HCT116 (cell line): ENCODE data around the gene PLCH2. TPM values are rescaled to one million over a fixed set of nuclear protein-coding genes. Genes with fewer than 3 reads are reported as not detected.
A peak's percentile ranks its signal among the peaks of the same experiment; 100 is the strongest.

Experiments
- ATAC-seq: fragments of 200-7000 bp; cut with Tn5 transposase; 2 replicates; pipeline ENCODE4 v1.9.1; 2020; ENCODE audit warnings: mild to moderate bottlenecking, moderate library complexity
- BruUV-seq: library from RNA; stranded (reverse); fragments of 400-500 nt; replicated peaks from 2 replicates; lab custom pipeline; 2021; lab: Mats Ljungman, UMichigan
- CTCF ChIA-PET: fragments of 300-600 bp; sonication (Branson Sonifier 250); formaldehyde crosslinking; loops from one replicate; lab custom pipeline; 2021; ENCODE audit warnings: antibody characterized with exemption; lab: Charles Lee
- POLR2A ChIA-PET: fragments of 300-600, 350-600 bp; sonication (Branson Sonifier 250); formaldehyde crosslinking; loops from one replicate; lab custom pipeline; 2021; ENCODE audit warnings: antibody characterized with exemption; lab: Charles Lee
- RAD21 ChIA-PET, 2 experiments: fragments of 300-600 bp; sonication (Branson Sonifier 250); formaldehyde crosslinking; loops; one replicate each; lab custom pipeline; 2023; ENCODE audit warnings: low total read pairs in 2 of 2; ENCODE audit not compliant: uncharacterized antibody in 2 of 2, unreplicated experiment in 2 of 2, low non-redundant PET in 1 of 2; lab: Charles Lee
- DNase-seq: peaks from one replicate; pipeline ENCODE4 v3.0.0-alpha.2; 2010; ENCODE audit warnings: low read depth, low spot score
- H2AFZ ChIP-seq: fragments of 200-600 bp; shearing (Covaris generic), sonication (generic); 2 replicates; pipeline ENCODE4 v1.6.1; 2017; ENCODE audit warnings: low read depth, mixed run types, mixed read lengths, antibody characterized with exemption, low read length; ENCODE audit not compliant: poor library complexity, severe bottlenecking
- H3K27ac ChIP-seq: 2 replicates; pipeline ENCODE4 v1.5.1; 2012; ENCODE audit warnings: low read depth, low read length
- H3K27me3 ChIP-seq: fragments of 200-600 bp; sonication (generic); 2 replicates; pipeline ENCODE4 v1.6.1; 2016; ENCODE audit warnings: mixed run types, low read length, mixed read lengths; ENCODE audit not compliant: insufficient read depth
- H3K36me3 ChIP-seq, 2 experiments: fragments of 200-500 bp in 1 of 2; fragments of 200-600 bp in 1 of 2; sonication (Bioruptor generic) in 1 of 2; sonication (generic) in 1 of 2; 2 replicates each; pipeline versions ENCODE4 v1.5.1 to v1.6.1; 2014 to 2016; ENCODE audit warnings: low read length in 2 of 2, inconsistent platforms in 1 of 2, mixed read lengths in 1 of 2, mixed run types in 1 of 2; ENCODE audit not compliant: insufficient read depth in 2 of 2, control insufficient read depth in 1 of 2
- H3K4me1 ChIP-seq, 2 experiments: fragments of 200-600 bp in 1 of 2; sonication (generic) in 1 of 2; 2 replicates each; pipeline versions ENCODE4 v1.5.1 to v1.6.1; 2012 to 2017; ENCODE audit warnings: low read length in 2 of 2, inconsistent platforms in 1 of 2, mild to moderate bottlenecking in 1 of 2, mixed read lengths in 1 of 2, mixed run types in 1 of 2, moderate library complexity in 1 of 2; ENCODE audit not compliant: insufficient read depth in 2 of 2, control insufficient read depth in 1 of 2
- H3K4me2 ChIP-seq: fragments of 200-600 bp; sonication (generic); 2 replicates; pipeline ENCODE4 v1.6.1; 2017; ENCODE audit warnings: mixed run types, low read length, mixed read lengths
- H3K4me3 ChIP-seq, 2 experiments: fragments of 200-600 bp in 1 of 2; sonication (generic) in 1 of 2; replicated peaks in 1 of 2; 2 replicates each; pipeline ENCODE4 v1.5.1; 2011 to 2016; ENCODE audit warnings: low read length in 2 of 2, control low read depth in 1 of 2, low read depth in 1 of 2, mild to moderate bottlenecking in 1 of 2, mixed read lengths in 1 of 2, mixed run types in 1 of 2
- H3K79me2 ChIP-seq: fragments of 200-600 bp; sonication (generic); 2 replicates; pipeline ENCODE4 v1.6.1; 2017; ENCODE audit warnings: mild to moderate bottlenecking, mixed run types, low read length, moderate library complexity, mixed read lengths; ENCODE audit not compliant: insufficient read depth
- H3K9ac ChIP-seq: fragments of 200-600 bp; sonication (generic); 2 replicates; pipeline ENCODE4 v1.6.1; 2016; ENCODE audit warnings: low read length, mixed read lengths
- H3K9me2 ChIP-seq: fragments of 200-600 bp; sonication (generic), shearing (Covaris generic); 2 replicates; pipeline ENCODE4 v1.6.1; 2017; ENCODE audit warnings: mixed run types, mild to moderate bottlenecking, moderate library complexity; ENCODE audit not compliant: insufficient read depth
- H3K9me3 ChIP-seq, 2 experiments: fragments of 200-500 bp in 1 of 2; fragments of 200-600 bp in 1 of 2; sonication (Bioruptor generic) in 1 of 2; sonication (generic) in 1 of 2; 2 replicates each; pipeline ENCODE4 v1.6.1; 2014 to 2017; ENCODE audit warnings: low read length in 2 of 2, mixed read lengths in 2 of 2, inconsistent platforms in 1 of 2, low read depth in 1 of 2, mild to moderate bottlenecking in 1 of 2, mixed run types in 1 of 2, moderate library complexity in 1 of 2; ENCODE audit not compliant: control insufficient read depth in 1 of 2, insufficient read depth in 1 of 2
- H4K20me1 ChIP-seq: fragments of 200-600 bp; sonication (generic), shearing (Covaris generic); 2 replicates; pipeline ENCODE4 v1.6.1; 2017; ENCODE audit warnings: mixed run types, mild to moderate bottlenecking, moderate library complexity; ENCODE audit not compliant: insufficient read depth
- EGR1 ChIP-seq: IDR thresholded peaks from 2 replicates; pipeline ENCODE4 v1.6.1; 2012; ENCODE audit warnings: low read depth
- EZH2phosphoT487 ChIP-seq: fragments of 200-600 bp; IDR thresholded peaks from 2 replicates; pipeline ENCODE4 v1.6.1; 2018; ENCODE audit warnings: antibody characterized with exemption, borderline replicate concordance
- FOSL1 ChIP-seq: IDR thresholded peaks from 2 replicates; pipeline ENCODE4 v1.6.1; 2012; ENCODE audit warnings: low read depth
- MAX ChIP-seq: IDR thresholded peaks from 2 replicates; pipeline ENCODE4 v1.6.1; 2012
- POLR2A ChIP-seq: IDR thresholded peaks from 2 replicates; pipeline ENCODE4 v1.7.0; 2011; ENCODE audit warnings: borderline replicate concordance; ENCODE audit not compliant: insufficient read depth, insufficient read length; ENCODE audit errors: extremely low read depth
- POLR2AphosphoS5 ChIP-seq: IDR thresholded peaks from 2 replicates; pipeline ENCODE4 v1.6.1; 2011; ENCODE audit warnings: mild to moderate bottlenecking, low read depth, low read length, moderate library complexity
- RAD21 ChIP-seq: IDR thresholded peaks from 2 replicates; pipeline ENCODE4 v1.6.1; 2012; ENCODE audit warnings: low read depth, mild to moderate bottlenecking
- SIN3A ChIP-seq: IDR thresholded peaks from 2 replicates; pipeline ENCODE4 v1.6.1; 2012; ENCODE audit warnings: low read depth
- TCF7L2 ChIP-seq: IDR thresholded peaks from 2 replicates; pipeline ENCODE4 v1.7.0; 2011; ENCODE audit warnings: borderline replicate concordance, inconsistent platforms; ENCODE audit not compliant: insufficient read depth, insufficient read length; ENCODE audit errors: extremely low read depth
- YY1 ChIP-seq: IDR thresholded peaks from 2 replicates; pipeline ENCODE4 v1.6.1; 2011; ENCODE audit warnings: low read length, low read depth, moderate library complexity, mild to moderate bottlenecking; ENCODE audit not compliant: insufficient replicate concordance; ENCODE audit errors: extremely low read depth
- ZBTB33 ChIP-seq: IDR thresholded peaks from 2 replicates; pipeline ENCODE4 v1.6.1; 2011; ENCODE audit warnings: mild to moderate bottlenecking, low read length, moderate library complexity; ENCODE audit not compliant: insufficient replicate concordance; ENCODE audit errors: extremely low read depth
- ZFX ChIP-seq: fragments of 450-650 bp; IDR thresholded peaks from 2 replicates; pipeline ENCODE4 v1.6.1; 2017
- intact Hi-C: fragments of 100-400 bp; cut with micrococcal nuclease; formaldehyde crosslinking; loops from 2 replicates; pipeline ENCODE4 v1.10.0; 2022
- total RNA-seq: library from RNA; stranded (reverse); gene quantifications from one replicate; pipeline ENCODE4 v1.2.1, GENCODE V29; 2021; ENCODE audit not compliant: unreplicated experiment

The PLCH2 gene
- total RNA-seq, 1 experiment from 2014 or later: 2.0 TPM

DNA sequence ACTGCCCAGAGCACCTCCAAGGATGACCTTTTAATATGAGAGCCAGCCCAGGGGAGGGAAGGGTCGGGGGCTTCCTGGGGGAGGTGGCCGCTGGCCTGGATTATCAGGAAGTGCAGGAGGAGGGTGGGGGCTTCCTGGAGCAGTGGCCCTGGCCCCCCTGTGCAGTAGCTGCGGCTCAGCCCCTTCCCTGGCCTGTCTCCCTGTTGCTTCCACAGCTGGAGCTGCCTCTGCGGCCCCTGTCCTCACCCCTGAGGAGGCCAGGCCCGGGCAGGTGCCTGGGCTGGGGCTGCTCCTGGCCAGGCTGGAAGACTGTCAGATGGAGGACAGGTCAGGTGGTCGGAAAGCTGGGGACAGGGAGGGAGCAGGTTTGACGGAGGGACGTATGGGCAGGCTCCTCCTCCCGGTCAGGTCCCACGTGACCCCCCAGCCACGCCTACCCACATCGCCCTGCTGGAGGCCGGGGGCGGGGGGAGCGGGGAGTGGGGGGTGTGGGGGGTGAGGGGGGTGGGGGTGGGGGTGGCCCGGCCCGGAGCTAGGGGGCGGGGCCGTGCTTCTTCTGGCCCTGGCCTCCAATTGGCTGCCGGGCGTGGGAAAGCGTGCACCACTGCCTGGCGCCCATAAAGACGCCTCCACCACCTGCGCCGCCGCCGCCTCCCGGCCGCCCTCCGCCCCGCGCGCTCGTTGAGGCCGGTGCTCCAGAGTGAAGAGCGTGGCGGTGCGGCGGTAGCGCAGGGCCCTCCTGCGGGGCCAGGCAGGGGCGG lies 69.8 kb downstream of the PLCH2 start:
- CTCF ChIA-PET: interaction anchor here (0.9 to 2.4 kb wide), 6 partner anchors 11 to 351 kb away, joined by 3 to 13 read pairs (median 6); partner anchors contain the start of genes FAAP20, PANK4 and PRXL2B
- Histone ChIP-seq H3K9ac (peak overlapping the region; percentile 82), H2AFZ (no peak overlapping the region), H3K4me2 (peak overlapping the region; percentile 97), H3K9me2 (no peaks in the 10 kb centered on the region), H4K20me1 (no peaks in the 10 kb centered on the region), H3K79me2 (no peaks in the 10 kb centered on the region), H3K36me3 (no peaks in the 10 kb centered on the region), H3K4me3 (peak overlapping the region; percentile 66 to 70), H3K9me3 (no peaks in the 10 kb centered on the region), H3K27me3 (no peaks in the 10 kb centered on the region), H3K4me1 (peaks cover 24 to 51% of the 10 kb centered on the region in 2 experiments), H3K27ac (peak overlapping the region; percentile 93)
- DNase-seq (peak; percentile 82), ATAC-seq (peak; percentile 75)
- TF ChIP-seq ZFX: no peak
- TF ChIP-seq POLR2A: peak; percentile 69
- no peak for TF ChIP-seq FOSL1
- TF ChIP-seq YY1: no peak
- peak; percentile 24 for TF ChIP-seq ZBTB33
- TF ChIP-seq MAX: no peak
- TF ChIP-seq EGR1: no peak
- TF ChIP-seq EZH2phosphoT487: no peak
- peak; percentile 91 for TF ChIP-seq POLR2AphosphoS5
- no peak for TF ChIP-seq SIN3A
- no peak for TF ChIP-seq RAD21
- no peak for TF ChIP-seq TCF7L2
- RAD21 ChIA-PET: interaction anchor here (0.7 to 1.2 kb wide), 6 partner anchors 16 to 351 kb away, joined by 3 to 5 read pairs (median 4); partner anchors contain the start of genes PANK4 (in 2 of the 2), FAAP20 (in 1 of the 2) and PRXL2B (in 1 of the 2)
- intact Hi-C loops: loop anchor here (2.0 kb wide), 1 partner anchor 97 kb away; no protein-coding TSS in a partner anchor
- no TSS peak for BruUV-seq
- POLR2A ChIA-PET: interaction anchor here (0.6 to 1.6 kb wide), 8 partner anchors 11 to 347 kb away, joined by 3 to 13 read pairs (median 3); partner anchors contain the start of genes PANK4 and PEX10
